NCI-H526 treated with DMSO at 0.1 percent for 48 hours (cell line): ENCODE data around the gene ALOX15.
A peak's percentile ranks its signal among the peaks of the same experiment; 100 is the strongest.
"Not testable (repeated sequence)": the region's sequence is repeated elsewhere in the genome, so short reads cannot be mapped to it uniquely, and the experiment has no call there.

Source experiments
- DNase-seq: peaks from one replicate; lab custom pipeline; 2025; lab: John Stamatoyannopoulos, UW

The ALOX15 gene

GRCh38 chr17:4593021-4593421, 48.5 kb downstream of the ALOX15 start:
- no peak for DNase-seq

- DNase-seq, result no peak
Measured at GRCh38 chr17:4592240-4593005, 49.1 kb downstream of the ALOX15 start.

GRCh38 chr17:4591529-4591928, 49.9 kb downstream of the ALOX15 start:
- no peak for DNase-seq

- DNase-seq, result no peak
Measured at GRCh38 chr17:4590981-4591453, 50.5 kb downstream of the ALOX15 start.

GRCh38 chr17:4590042-4590441, 51.4 kb downstream of the ALOX15 start:
- not testable (repeated sequence) for DNase-seq

GRCh38 chr17:4588898-4589625, 52.4 kb downstream of the ALOX15 start:
- no peak for DNase-seq

- no peak for DNase-seq
Measured at GRCh38 chr17:4588391-4588790, 53.1 kb downstream of the ALOX15 start.

GRCh38 chr17:4587803-4588202, 53.7 kb downstream of the ALOX15 start:
- no peak for DNase-seq

GRCh38 chr17:4587195-4587594, 54.3 kb downstream of the ALOX15 start:
- no peak for DNase-seq

- no peak for DNase-seq
Measured at GRCh38 chr17:4586043-4586442, 55.4 kb downstream of the ALOX15 start.

GRCh38 chr17:4585638-4585994, 55.9 kb downstream of the ALOX15 start:
- no peak for DNase-seq

GRCh38 chr17:4584917-4585637, 56.4 kb downstream of the ALOX15 start:
- DNase-seq, result no peak

GRCh38 chr17:4584101-4584916, 57.2 kb downstream of the ALOX15 start, which contains the start of gene SMTNL2:
TSS of gene SMTNL2 (plus strand) at chr17:4584529. CDS start at chr17:4584606, 77 bp downstream.
- no peak for DNase-seq

- DNase-seq, result peak; percentile 22
Measured at GRCh38 chr17:4583782-4584100, 57.7 kb downstream of the ALOX15 start.

- DNase-seq, result no peak
Measured at GRCh38 chr17:4583206-4583605, 58.3 kb downstream of the ALOX15 start.

- DNase-seq, result no peak
Measured at GRCh38 chr17:4582691-4583090, 58.8 kb downstream of the ALOX15 start.

GRCh38 chr17:4582101-4582501, 59.4 kb downstream of the ALOX15 start:
- no peak for DNase-seq
